GM19239 (cell line): ENCODE data around the gene CCDC150.
"Not testable (repeated sequence)": the region's sequence is repeated elsewhere in the genome, so short reads cannot be mapped to it uniquely, and the experiment has no call there.

Experiments
- DNase-seq: peaks from one replicate; pipeline ENCODE4 v3.0.0; 2011; ENCODE audit warnings: low spot score; ENCODE audit not compliant: insufficient read length
- FAIRE-seq: peaks from 2 replicates; lab custom pipeline; 2011; peaks lifted over from hg19 to GRCh38; lab: Jason Lieb, UNC

CCDC150 gene

GRCh38 chr2:196703695-196704094 is 64.2 kb downstream of the CCDC150 start:
- no peak for FAIRE-seq

GRCh38 chr2:196710056-196710455 is 70.5 kb downstream of the CCDC150 start:
- not testable (repeated sequence) for DNase-seq, FAIRE-seq

More at GRCh38 chr2:196703695-196704094, 64.2 kb downstream of the CCDC150 start:
- no peak for DNase-seq

GRCh38 chr2:196711625-196712024 is 72.1 kb downstream of the CCDC150 start:
- DNase-seq (no peak), FAIRE-seq (no peak)

- FAIRE-seq (no peak), DNase-seq (no peak)
Measured at GRCh38 chr2:196712867-196713266, 73.4 kb downstream of the CCDC150 start.

GRCh38 chr2:196718419-196719109 is 79.0 kb downstream of the CCDC150 start:
- no peak for FAIRE-seq
- DNase-seq: no peak

GRCh38 chr2:196719110-196719872 is 79.8 kb downstream of the CCDC150 start:
- FAIRE-seq (peak; percentile 59), DNase-seq (no peak)

- FAIRE-seq (no peak), DNase-seq (no peak)
Measured at GRCh38 chr2:196723571-196723970, 84.1 kb downstream of the CCDC150 start.

GRCh38 chr2:196725218-196725617 is 85.7 kb downstream of the CCDC150 start:
- no peak for DNase-seq
- no peak for FAIRE-seq

DNA sequence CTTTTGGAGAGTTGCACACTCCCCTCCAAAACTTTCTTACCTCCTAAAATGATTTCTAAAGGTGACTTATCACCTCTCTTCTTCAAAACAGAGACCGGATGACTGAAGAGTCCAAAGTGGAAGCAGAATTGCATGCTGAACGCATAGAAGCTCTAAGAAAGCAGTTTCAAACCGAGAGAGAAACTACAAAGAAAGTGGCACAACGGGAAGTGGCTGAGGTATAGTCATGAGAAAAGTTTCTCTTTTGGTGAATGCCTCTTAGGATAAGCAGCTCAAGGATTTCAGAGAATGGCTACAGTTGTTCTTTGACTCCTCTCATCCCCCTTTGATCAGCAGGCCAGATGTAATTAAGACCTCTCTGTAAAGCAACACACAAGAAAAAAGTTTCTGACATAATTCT is 86.4 kb downstream of the CCDC150 start:
- DNase-seq: no peak
- FAIRE-seq: no peak

- FAIRE-seq (no peak), DNase-seq (no peak)
Measured at GRCh38 chr2:196729418-196729817, 89.9 kb downstream of the CCDC150 start.

DNA sequence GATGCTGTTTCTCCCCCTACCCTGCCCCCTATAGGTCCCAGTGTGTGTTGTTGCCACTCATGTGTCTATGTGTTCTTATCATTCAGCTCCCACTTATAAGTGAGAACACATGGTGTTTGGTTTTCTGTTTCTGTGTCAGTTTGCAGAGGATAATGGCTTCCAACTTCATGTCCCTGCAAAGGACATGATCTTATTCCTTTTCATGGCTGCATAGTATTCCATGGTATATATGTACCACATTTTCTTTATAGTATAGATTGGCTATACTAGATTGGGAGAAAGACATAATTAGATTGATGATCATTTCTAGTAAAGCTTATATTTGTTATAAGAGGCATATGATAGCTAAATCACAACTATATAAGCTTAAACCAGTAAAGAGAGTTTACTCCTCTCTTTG is 97.1 kb downstream of the CCDC150 start:
- DNase-seq, FAIRE-seq: not testable (repeated sequence)

- no peak for DNase-seq
- no peak for FAIRE-seq
Measured at GRCh38 chr2:196737046-196737445, 97.5 kb downstream of the CCDC150 start.

GRCh38 chr2:196739031-196739430 is 99.5 kb downstream of the CCDC150 start:
- DNase-seq: no peak
- FAIRE-seq: no peak

GRCh38 chr2:196742216-196742615 is 102.7 kb downstream of the CCDC150 start:
- DNase-seq: no peak
- FAIRE-seq: no peak

GRCh38 chr2:196742685-196743084 is 103.2 kb downstream of the CCDC150 start:
- no peak for FAIRE-seq
- no peak for DNase-seq

- DNase-seq (no peak), FAIRE-seq (no peak)
Measured at GRCh38 chr2:196743165-196743564, 103.7 kb downstream of the CCDC150 start.

GRCh38 chr2:196745711-196746110 is 106.2 kb downstream of the CCDC150 start:
- DNase-seq: no peak
- no peak for FAIRE-seq

DNA sequence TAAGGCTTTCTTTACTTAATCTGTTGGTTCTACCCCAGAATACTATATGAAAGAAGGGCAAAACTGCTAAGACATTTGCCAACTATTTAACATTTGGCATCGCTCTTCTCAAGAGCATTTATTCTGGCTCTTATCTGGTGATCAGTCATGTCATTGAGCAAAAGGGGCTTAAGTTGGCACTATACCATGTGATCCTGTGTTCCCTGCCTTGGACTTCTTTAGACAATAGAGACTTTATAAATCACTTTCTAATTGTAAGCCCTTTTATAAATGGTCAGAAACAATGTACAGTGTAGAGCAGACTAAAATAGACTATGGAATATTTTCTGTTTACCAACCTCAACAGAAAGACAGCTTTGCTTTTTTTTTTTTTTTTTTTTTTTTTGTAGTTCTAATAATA is 107.9 kb downstream of the CCDC150 start:
- DNase-seq: no peak
- FAIRE-seq: no peak

DNA sequence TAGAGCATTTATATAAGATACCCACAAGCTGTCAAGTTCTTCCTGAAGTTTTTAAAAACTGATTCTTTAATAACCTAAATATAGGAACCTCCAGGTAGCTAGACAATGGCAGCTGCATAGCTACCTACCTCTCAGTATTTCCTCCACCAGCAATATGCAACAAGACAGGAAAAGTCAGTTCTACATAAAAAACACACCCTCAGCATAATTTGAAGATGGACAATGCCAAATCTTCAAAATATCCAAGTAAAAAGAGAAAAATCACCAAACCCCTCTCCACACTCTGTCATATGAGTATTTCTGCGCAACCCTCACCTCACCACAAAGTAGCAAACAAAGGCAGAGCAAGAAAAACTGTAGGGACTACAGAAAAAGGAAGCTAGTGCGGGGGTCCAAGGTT is 108.6 kb downstream of the CCDC150 start:
- FAIRE-seq (no peak), DNase-seq (no peak)

GRCh38 chr2:196750291-196750923 is 110.9 kb downstream of the CCDC150 start:
- FAIRE-seq (no peak), DNase-seq (no peak)

DNA sequence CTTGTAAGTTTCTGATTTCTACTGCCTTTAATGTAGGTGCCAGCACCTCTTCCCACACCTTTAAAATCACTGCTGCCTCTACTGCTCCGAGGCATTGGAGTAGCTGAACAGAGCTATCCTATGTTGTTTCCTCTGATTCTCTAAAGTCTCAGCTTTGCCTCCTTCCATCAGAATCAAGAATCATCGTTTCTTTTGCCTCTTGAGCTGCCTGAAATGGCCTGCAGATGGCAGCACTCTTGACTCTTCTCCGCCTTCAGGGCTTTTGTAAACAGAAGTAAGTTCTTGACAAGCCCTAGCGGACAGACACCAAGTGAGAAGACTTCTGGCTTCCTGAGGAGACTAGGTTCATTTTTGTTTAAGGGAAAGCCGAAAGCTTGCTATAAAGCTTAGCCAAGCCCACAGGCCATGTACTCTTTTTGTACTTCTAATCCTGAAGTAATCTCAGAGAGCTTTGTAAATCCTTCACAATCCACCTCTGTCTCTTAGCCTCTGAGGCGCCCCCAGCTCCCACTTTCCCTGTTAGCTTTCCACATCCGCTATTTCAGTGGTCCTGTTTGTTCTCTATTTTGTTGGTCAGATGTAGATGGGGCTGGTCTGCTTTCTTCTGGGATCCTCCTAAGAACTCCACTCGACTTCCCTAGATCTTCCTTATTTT is 111.6 kb downstream of the CCDC150 start:
- DNase-seq (peak; percentile 42), FAIRE-seq (peak; percentile 95)
